ENCODE results near the gene PARK7. TPM values are rescaled to one million over a fixed set of nuclear protein-coding genes. Genes with fewer than 3 reads are reported as not detected.
"Not testable (repeated sequence)": the region's sequence is repeated elsewhere in the genome, so short reads cannot be mapped to it uniquely, and the experiment has no call there.

PARK7 gene
- total RNA-seq, 1 donor from 2014 or later = 187 TPM

- Histone ChIP-seq H3K4me3 (peak overlapping the region; percentile 86), H3K27ac (peak overlapping the region; percentile 91), H3K36me3 (peaks cover 42% of the 10 kb centered on the region), H3K27me3 (ENCODE audit: low read depth) (no peaks in the 10 kb centered on the region), H3K9me3 (no peaks in the 10 kb centered on the region), H3K4me1 (peaks cover 29% of the 10 kb centered on the region)
- intact Hi-C loops (cut with DNase I) = no loop called here
- ATAC-seq (peak in 1 of 2 donors; percentile 20), DNase-seq (no peak)
- no peak for TF ChIP-seq CTCF (IDR thresholded peaks at IDR 0.05)
Observed at GRCh38 chr1:7962014-7962335, 464 bp downstream of the PARK7 start.

- ATAC-seq = no peak
- intact Hi-C loops (cut with DNase I) = no loop called here
- peaks cover 36% of the 10 kb centered on the region for H3K4me1 ChIP-seq
- H3K9me3 ChIP-seq = no peaks in the 10 kb centered on the region
- peak overlapping the region; percentile 86 for H3K4me3 ChIP-seq
- DNase-seq = no peak
- peak overlapping the region; percentile 91 for H3K27ac ChIP-seq
- no peak for TF ChIP-seq CTCF (IDR thresholded peaks at IDR 0.05)
- peaks cover 50% of the 10 kb centered on the region for H3K36me3 ChIP-seq
- H3K27me3 ChIP-seq (ENCODE audit: low read depth) = no peaks in the 10 kb centered on the region
Observed at GRCh38 chr1:7962636-7963377, 1.3 kb downstream of the PARK7 start.

DNA sequence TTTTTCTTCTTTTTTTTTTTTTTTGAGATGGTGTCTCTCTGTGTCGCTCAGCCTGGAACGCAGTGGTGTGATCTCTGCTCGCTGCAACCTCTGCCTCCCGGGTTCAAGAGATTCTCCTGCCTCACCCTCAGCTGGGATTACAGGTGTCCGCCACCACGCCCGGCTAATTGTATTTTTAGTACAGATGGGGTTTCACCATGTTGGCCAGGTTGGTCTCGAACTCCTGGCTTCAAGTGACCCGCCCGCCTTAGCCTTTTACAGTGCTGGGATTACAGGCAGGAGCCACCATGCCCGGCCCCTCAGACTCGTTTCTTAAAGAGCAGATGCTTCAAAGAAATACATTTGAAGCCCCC lies 1.8 kb downstream of the PARK7 start:
- intact Hi-C loops (cut with DNase I); H3K4me3 ChIP-seq; DNase-seq; H3K9me3 ChIP-seq; H3K27ac ChIP-seq; ATAC-seq; H3K27me3 ChIP-seq (ENCODE audit: low read depth): not testable (repeated sequence)
- Histone ChIP-seq H3K4me1 (peaks cover 36% of the 10 kb centered on the region), H3K36me3 (peaks cover 56% of the 10 kb centered on the region)

DNA sequence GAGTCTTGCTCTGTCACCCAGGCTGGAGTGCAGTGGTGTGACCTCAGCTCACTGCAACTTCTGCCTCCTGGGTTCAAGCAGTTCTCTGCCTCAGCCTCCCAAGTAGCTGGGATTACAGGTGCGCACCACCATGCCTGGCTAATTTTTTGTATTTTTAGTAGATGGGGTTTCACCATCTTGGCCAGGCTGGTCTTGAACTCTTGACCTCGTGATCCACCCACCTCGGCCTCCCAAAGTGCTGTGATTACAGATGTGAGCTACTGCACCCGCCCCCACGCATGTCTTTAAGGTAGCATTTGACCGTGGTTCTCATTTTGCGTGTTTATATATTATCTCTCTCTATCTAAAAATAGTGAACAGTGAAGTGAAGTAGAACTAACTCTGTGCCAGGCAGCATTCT lies 2.3 kb downstream of the PARK7 start:
- DNase-seq; intact Hi-C loops (cut with DNase I); H3K27ac ChIP-seq; ATAC-seq; H3K27me3 ChIP-seq (ENCODE audit: low read depth); H3K4me3 ChIP-seq; H3K9me3 ChIP-seq: not testable (repeated sequence)
- H3K4me1 ChIP-seq = peaks cover 36% of the 10 kb centered on the region
- H3K36me3 ChIP-seq = peaks cover 61% of the 10 kb centered on the region

- no peak for TF ChIP-seq CTCF (IDR thresholded peaks at IDR 0.05)
- Histone ChIP-seq H3K4me1 (peaks cover 36% of the 10 kb centered on the region), H3K9me3 (no peaks in the 10 kb centered on the region), H3K4me3 (no peak overlapping the region), H3K27ac (no peak overlapping the region), H3K36me3 (peaks cover 67% of the 10 kb centered on the region), H3K27me3 (ENCODE audit: low read depth) (no peaks in the 10 kb centered on the region)
- ATAC-seq (no peak), DNase-seq (no peak)
- intact Hi-C loops (cut with DNase I) = no loop called here
Observed at GRCh38 chr1:7964476-7964875, 3.0 kb downstream of the PARK7 start.

DNA sequence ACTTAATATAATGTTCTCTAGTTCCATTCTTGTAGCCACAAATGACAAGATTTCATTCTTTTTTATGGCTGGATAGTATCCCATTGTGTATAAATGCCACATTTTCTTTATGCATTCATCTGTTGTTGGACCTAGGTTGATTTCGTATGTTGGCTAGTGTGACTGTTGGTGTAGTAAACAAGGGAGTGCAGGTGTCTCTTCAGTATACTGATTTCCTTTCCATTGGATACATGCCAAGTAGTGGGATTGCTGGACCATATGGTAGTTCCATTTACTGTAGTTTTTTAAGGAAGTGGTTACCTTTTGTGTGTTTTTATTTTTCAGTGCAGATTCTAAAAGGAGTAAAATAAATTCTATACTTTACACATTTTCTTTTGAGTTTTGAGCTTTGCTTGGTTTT lies 5.7 kb downstream of the PARK7 start:
- intact Hi-C loops (cut with DNase I) = no loop called here
- peaks cover 27% of the 10 kb centered on the region for H3K4me1 ChIP-seq
- H3K27ac ChIP-seq = no peak overlapping the region
- peaks cover 94% of the 10 kb centered on the region for H3K36me3 ChIP-seq
- H3K4me3 ChIP-seq = no peak overlapping the region
- DNase-seq (no peak), ATAC-seq (no peak)
- H3K9me3 ChIP-seq = no peaks in the 10 kb centered on the region
- H3K27me3 ChIP-seq (ENCODE audit: low read depth) = no peaks in the 10 kb centered on the region
- TF ChIP-seq CTCF (IDR thresholded peaks at IDR 0.05) = no peak

Data from lower lobe of right lung (tissue), 2 donors.